ENCODE measurements around the gene PDGFC. TPM values are rescaled to one million over a fixed set of nuclear protein-coding genes. Genes with fewer than 3 reads are reported as not detected.

Gene PDGFC
- total and polyA plus RNA-seq, 2 of the 8 experiments (the other 6 are each of a cell fraction or from before 2014, with no cell fraction given): 0.65 to 2.7 TPM

DNA sequence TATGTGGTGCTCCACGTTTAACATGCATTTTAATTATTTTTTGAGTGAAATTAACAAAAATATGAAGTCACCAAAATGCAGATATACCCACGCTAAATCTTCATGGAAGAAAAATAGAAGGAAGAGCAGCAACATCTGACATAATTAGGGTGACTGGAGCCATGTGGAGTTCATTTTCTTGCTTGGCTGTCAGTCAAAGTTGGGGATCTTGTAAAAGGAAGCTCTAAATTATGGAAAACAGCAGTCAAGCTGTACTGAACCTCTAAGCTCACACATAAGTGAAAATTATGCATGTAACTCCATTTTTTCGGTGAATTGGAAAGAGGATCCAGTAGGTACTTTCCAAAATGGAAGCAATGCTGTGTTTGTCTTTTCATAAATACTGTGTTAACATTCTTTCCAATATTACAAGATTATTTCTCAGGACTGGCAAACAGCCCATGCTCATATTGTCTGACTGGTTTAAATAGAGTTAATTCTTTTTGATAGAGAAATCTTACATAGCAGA, 9.7 kb upstream of the PDGFC start:
- Histone ChIP-seq H3K18ac (ENCODE audit: extremely low read depth, low read length) (no peak overlapping the region), H2BK15ac (ENCODE audit: low read length) (no peak overlapping the region), H2AFZ (ENCODE audit: low read length) (no peak overlapping the region), H3K23me2 (ENCODE audit: low read depth, low read length) (no peaks in the 10 kb centered on the region), H2BK12ac (ENCODE audit: low read depth, low read length) (no peak overlapping the region), H3K4me1 (replicated peaks in 1 of 4; ENCODE audit: control insufficient read depth in 3 of 4, insufficient read depth in 4 of 4, low read length in 3 of 4) (no peaks in the 10 kb centered on the region; a peak in 1 of 7 replicates), H2BK5ac (ENCODE audit: low read depth, low read length) (no peak overlapping the region), H3K56ac (replicated peaks; ENCODE audit: insufficient read length, low read depth, low read length) (no peak overlapping the region), H3K4ac (replicated peaks; ENCODE audit: insufficient read length, low read depth, low read length) (no peak overlapping the region), H3K9me3 (ENCODE audit: insufficient read depth in 2 of 2, low read depth in 1 of 2, low read length in 1 of 2) (no peaks in the 10 kb centered on the region), H2BK120ac (replicated peaks; ENCODE audit: low read depth, low read length) (no peak overlapping the region), H4K91ac (replicated peaks; ENCODE audit: insufficient read length, low read length) (no peak overlapping the region), H3K27ac (ENCODE audit: low read depth, low read length) (no peak overlapping the region), H3K14ac (ENCODE audit: insufficient read length) (no peak overlapping the region), H3K9ac (replicated peaks in 1 of 4; ENCODE audit: extremely low read depth in 1 of 4, low read depth in 3 of 4, low read length in 3 of 4) (no peak overlapping the region), H3K23ac (ENCODE audit: insufficient read length) (no peak overlapping the region), H3K79me1 (ENCODE audit: low read depth, low read length) (no peaks in the 10 kb centered on the region), H2AK5ac (ENCODE audit: low read depth, low read length) (no peak overlapping the region), H2BK20ac (ENCODE audit: low read length) (no peak overlapping the region), H4K20me1 (replicated peaks in 1 of 2; ENCODE audit: control insufficient read depth in 1 of 2, insufficient read depth in 2 of 2, low read length in 2 of 2) (no peaks in the 10 kb centered on the region), H3K4me3 (ENCODE audit: extremely low read depth in 1 of 4, insufficient read depth in 2 of 4, low read depth in 3 of 4, low read length in 4 of 4) (no peak overlapping the region), H3K36me3 (ENCODE audit: control insufficient read depth in 2 of 4, insufficient read depth in 4 of 4, low read length in 3 of 4) (no peaks in the 10 kb centered on the region), H4K5ac (ENCODE audit: insufficient read length, low read depth, low read length) (no peak overlapping the region), H3K27me3 (replicated peaks in 1 of 4; ENCODE audit: control insufficient read depth in 3 of 4, extremely low read depth in 1 of 4, insufficient read depth in 3 of 4, low read length in 3 of 4) (no peaks in the 10 kb centered on the region; a peak in 1 of 7 replicates), H3K79me2 (ENCODE audit: control insufficient read depth in 1 of 2, insufficient read depth in 2 of 2, low read length in 2 of 2) (no peaks in the 10 kb centered on the region), H3K4me2 (ENCODE audit: insufficient read depth in 1 of 2, low read depth in 2 of 2, low read length in 2 of 2) (no peak overlapping the region), H4K8ac (ENCODE audit: extremely low read depth, insufficient read depth, low read length) (no peak overlapping the region)
- ChIA-PET POLR2A (ENCODE audit: partially characterized antibody) (no interaction called here), CTCF (ENCODE audit: partially characterized antibody) (interaction anchor here (1.6 to 2.2 kb wide), 3 partner anchors 12 to 64 kb away, joined by 3 to 6 read pairs (median 5); no protein-coding TSS in a partner anchor)
- FAIRE-seq (no peak), DNase-seq (ENCODE audit: low read depth in 1 of 2, low spot score in 2 of 2) (no peak)
- 93% methylated on average over 3 of the region's 3 CpGs; no CpG with 5 or more reads in 1 of the 2 experiments for WGBS, 2 experiments (ENCODE audit: extremely low coverage in 1 of 2, insufficient coverage in 1 of 2, insufficient read length in 1 of 2, insufficient replicate concordance in 2 of 2, low coverage in 1 of 2, low lambda C conversion rate in 2 of 2, missing lambda C conversion rate in 1 of 2)
- TF ChIP-seq SP1 (IDR thresholded peaks at IDR 0.05; ENCODE audit: low read depth, low read length): no peak
- TF ChIP-seq MAFK (IDR thresholded peaks at IDR 0.05; ENCODE audit: low read depth, low read length): no peak
- TF ChIP-seq NRF1 (IDR thresholded peaks at IDR 0.05; ENCODE audit: low read depth, low read length): no peak
- TF ChIP-seq RFX5 (IDR thresholded peaks at IDR 0.05; ENCODE audit: borderline replicate concordance, low read depth, low read length): no peak
- no peak for TF ChIP-seq BACH1 (IDR thresholded peaks at IDR 0.05; ENCODE audit: low read length)
- no peak for TF ChIP-seq EZH2 (IDR thresholded peaks at IDR 0.05; ENCODE audit: low read depth, low read length, severe bottlenecking)
- no peak for TF ChIP-seq RNF2 (IDR thresholded peaks at IDR 0.05; ENCODE audit: borderline replicate concordance, low read depth, low read length, missing control alignments, poor library complexity, severe bottlenecking)
- TF ChIP-seq, protein P1, sequence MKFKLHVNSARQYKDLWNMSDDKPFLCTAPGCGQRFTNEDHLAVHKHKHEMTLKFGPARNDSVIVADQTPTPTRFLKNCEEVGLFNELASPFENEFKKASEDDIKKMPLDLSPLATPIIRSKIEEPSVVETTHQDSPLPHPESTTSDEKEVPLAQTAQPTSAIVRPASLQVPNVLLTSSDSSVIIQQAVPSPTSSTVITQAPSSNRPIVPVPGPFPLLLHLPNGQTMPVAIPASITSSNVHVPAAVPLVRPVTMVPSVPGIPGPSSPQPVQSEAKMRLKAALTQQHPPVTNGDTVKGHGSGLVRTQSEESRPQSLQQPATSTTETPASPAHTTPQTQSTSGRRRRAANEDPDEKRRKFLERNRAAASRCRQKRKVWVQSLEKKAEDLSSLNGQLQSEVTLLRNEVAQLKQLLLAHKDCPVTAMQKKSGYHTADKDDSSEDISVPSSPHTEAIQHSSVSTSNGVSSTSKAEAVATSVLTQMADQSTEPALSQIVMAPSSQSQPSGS (IDR thresholded peaks at IDR 0.05; ENCODE audit: low read length): no peak
- no peak for TF ChIP-seq GABPA (IDR thresholded peaks at IDR 0.05; ENCODE audit: borderline replicate concordance, insufficient read depth, low read length)
- TF ChIP-seq, protein P2, sequence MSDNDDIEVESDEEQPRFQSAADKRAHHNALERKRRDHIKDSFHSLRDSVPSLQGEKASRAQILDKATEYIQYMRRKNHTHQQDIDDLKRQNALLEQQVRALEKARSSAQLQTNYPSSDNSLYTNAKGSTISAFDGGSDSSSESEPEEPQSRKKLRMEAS (IDR thresholded peaks at IDR 0.05): no peak
- TF ChIP-seq SIRT6 (IDR thresholded peaks at IDR 0.05; ENCODE audit: low read length): no peak
